PFSK-1 (cell line): ENCODE results near the gene LINC00237.

Experiments
- FOXP2 ChIP-seq: optimal IDR thresholded peaks from 2 replicates; pipeline ENCODE3; 2011; ENCODE audit warnings: borderline replicate concordance, control low read depth, inconsistent platforms; ENCODE audit not compliant: insufficient read depth; ENCODE audit errors: extremely low read length, extremely low read depth
- POLR2AphosphoS5 ChIP-seq: IDR thresholded peaks from 2 replicates; pipeline ENCODE4 v1.6.1; 2012; ENCODE audit warnings: low read depth, mild to moderate bottlenecking, control low read depth, low read length, moderate library complexity
- REST ChIP-seq, 2 experiments: IDR thresholded peaks; 2 replicates each; pipeline versions ENCODE4 v1.6.1 to v1.8.0; 2011 to 2012; ENCODE audit warnings: low read depth in 2 of 2, low read length in 2 of 2, control low read depth in 1 of 2, inconsistent platforms in 1 of 2, mild to moderate bottlenecking in 1 of 2, moderate library complexity in 1 of 2; ENCODE audit not compliant: insufficient read depth in 1 of 2
- SIN3A ChIP-seq: IDR thresholded peaks from 2 replicates; pipeline ENCODE4 v1.6.1; 2012; ENCODE audit warnings: mild to moderate bottlenecking, low read length, moderate library complexity, borderline replicate concordance; ENCODE audit not compliant: insufficient read depth
- TAF1 ChIP-seq: IDR thresholded peaks from 2 replicates; pipeline ENCODE4 v1.6.1; 2012; ENCODE audit warnings: low read length, control low read depth, borderline replicate concordance; ENCODE audit not compliant: insufficient read depth

LINC00237 gene

GRCh38 chr20:21125849-21126580, 19.9 kb upstream of the LINC00237 start, which contains the start of gene KIZ:
Gene KIZ (plus strand): TSS chr20:21126082. CDS start chr20:21126116, 34 bp downstream.
- no peak for TF ChIP-seq REST (IDR thresholded peaks at IDR 0.05; ENCODE audit: insufficient read depth in 1 of 2, low read depth in 2 of 2, low read length in 2 of 2)
- TF ChIP-seq SIN3A: peak; percentile 84; the same call in 1 of the 2 replicates
- TF ChIP-seq TAF1: peak; percentile 54; the same call in 1 of the 2 replicates
- TF ChIP-seq POLR2AphosphoS5: peak; percentile 79
- TF ChIP-seq FOXP2: peak; percentile 100

- peak; percentile 40; the same call in 1 of the 2 replicates for TF ChIP-seq TAF1
- TF ChIP-seq POLR2AphosphoS5: peak; percentile 53; the same call in 1 of the 2 replicates
- TF ChIP-seq REST (IDR thresholded peaks at IDR 0.05; ENCODE audit: insufficient read depth in 1 of 2, low read depth in 2 of 2, low read length in 2 of 2): no peak
Measured at GRCh38 chr20:21125072-21125848, 19.1 kb upstream of the LINC00237 start.

- TF ChIP-seq REST (IDR thresholded peaks at IDR 0.05; ENCODE audit: insufficient read depth in 1 of 2, low read depth in 2 of 2, low read length in 2 of 2) (no peak), TAF1 (no peak), POLR2AphosphoS5 (no peak), FOXP2 (no peak), SIN3A (no peak)
Measured at GRCh38 chr20:21124190-21124589, 18.0 kb upstream of the LINC00237 start.

GRCh38 chr20:21118782-21119181, 12.6 kb upstream of the LINC00237 start:
- TF ChIP-seq TAF1 (no peak), REST (IDR thresholded peaks at IDR 0.05; ENCODE audit: insufficient read depth in 1 of 2, low read depth in 2 of 2, low read length in 2 of 2) (no peak), FOXP2 (no peak), SIN3A (no peak), POLR2AphosphoS5 (no peak)
